SK-N-MC (cell line): ENCODE results near the gene TOMM40L.

ENCODE experiments used
- EZH2 ChIP-seq: fragments of 200-600 bp; sonication (generic); IDR thresholded peaks from one replicate; pipeline ENCODE4 v1.6.1; 2017; ENCODE audit warnings: antibody characterized with exemption
- FOXP2 ChIP-seq: optimal IDR thresholded peaks from 2 replicates; pipeline ENCODE3; 2011; ENCODE audit warnings: mild to moderate bottlenecking, moderate library complexity; ENCODE audit not compliant: insufficient read depth; ENCODE audit errors: extremely low read length, control extremely low read depth
- POLR2AphosphoS5 ChIP-seq: IDR thresholded peaks from 2 replicates; pipeline ENCODE4 v1.6.1; 2012; ENCODE audit warnings: mild to moderate bottlenecking, low read depth, low read length, borderline replicate concordance

- TF ChIP-seq POLR2AphosphoS5 (no peak), EZH2 (no peak), FOXP2 (no peak)
Measured at GRCh38 chr1:161225178-161225533, 704 bp upstream of the TOMM40L start.
